GM19043 (cell line): Measurements from ENCODE around the gene GFY.

Experiments used
- ATAC-seq: cut with Tn5 transposase; IDR thresholded peaks from one replicate; pipeline ENCODE4 v1.9.1; 2021; ENCODE audit warnings: low read depth; ENCODE audit not compliant: unreplicated experiment

GFY gene

GRCh38 chr19:49427855-49428546 is 2.8 kb downstream of the GFY start:
- ATAC-seq = no peak

GRCh38 chr19:49428547-49429451 is 3.6 kb downstream of the GFY start:
- ATAC-seq = no peak

DNA sequence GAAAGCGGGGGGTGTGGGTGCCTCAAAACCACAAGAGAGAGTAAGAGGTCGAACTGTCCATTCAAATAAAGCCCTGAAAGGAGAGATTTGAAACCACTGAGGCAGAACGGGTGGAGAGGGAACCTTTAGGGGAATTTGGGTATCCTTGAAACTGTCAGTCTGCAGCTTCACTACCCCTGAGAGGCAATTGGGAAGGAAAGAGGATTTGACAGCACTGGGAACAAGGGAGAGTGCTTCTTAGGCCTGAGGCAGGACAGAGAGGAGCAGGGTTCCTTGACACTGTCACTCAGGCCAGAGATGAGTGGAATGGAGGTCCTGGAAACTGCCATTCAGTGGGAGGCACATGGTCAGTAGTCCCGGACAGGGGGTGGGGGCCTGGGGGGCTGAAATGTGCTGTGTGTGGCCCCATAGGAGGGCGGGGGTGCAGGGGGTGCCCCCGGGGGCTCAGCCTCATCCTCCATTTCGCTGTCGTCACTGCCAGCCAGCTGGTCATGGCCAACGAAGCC is 5.0 kb downstream of the GFY start:
- ATAC-seq = no peak

DNA sequence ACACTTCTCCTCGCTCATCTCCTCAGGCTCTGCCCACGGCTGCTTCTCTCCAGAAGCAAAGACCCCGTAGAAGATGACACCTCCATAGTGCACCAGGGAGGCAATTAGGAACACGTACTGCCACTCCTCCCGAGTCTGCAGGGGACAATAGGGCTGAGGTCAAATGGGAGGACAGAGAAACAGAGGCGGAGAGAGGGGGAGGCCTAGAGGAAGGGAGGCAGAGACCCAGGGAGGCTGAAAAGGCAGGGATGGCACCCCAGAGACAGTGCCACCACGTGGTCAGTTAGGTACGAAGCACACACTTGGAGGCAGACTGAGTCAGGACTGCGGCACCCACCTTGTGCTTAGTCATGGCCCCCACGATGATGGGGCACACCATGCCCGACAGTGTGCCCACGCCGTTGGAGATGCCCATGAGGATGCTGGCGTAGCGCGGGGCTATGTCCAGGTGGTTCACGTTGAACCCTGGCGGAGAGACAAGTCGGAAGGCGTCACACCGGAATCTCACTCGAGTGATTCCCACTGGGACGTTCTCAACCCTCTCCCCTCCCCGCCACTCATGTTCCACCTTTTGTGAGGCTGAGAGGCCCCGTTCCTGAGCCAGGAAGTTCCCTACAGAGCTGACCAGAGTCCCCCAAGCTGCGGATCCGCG is 5.6 kb downstream of the GFY start:
- ATAC-seq = no peak

DNA sequence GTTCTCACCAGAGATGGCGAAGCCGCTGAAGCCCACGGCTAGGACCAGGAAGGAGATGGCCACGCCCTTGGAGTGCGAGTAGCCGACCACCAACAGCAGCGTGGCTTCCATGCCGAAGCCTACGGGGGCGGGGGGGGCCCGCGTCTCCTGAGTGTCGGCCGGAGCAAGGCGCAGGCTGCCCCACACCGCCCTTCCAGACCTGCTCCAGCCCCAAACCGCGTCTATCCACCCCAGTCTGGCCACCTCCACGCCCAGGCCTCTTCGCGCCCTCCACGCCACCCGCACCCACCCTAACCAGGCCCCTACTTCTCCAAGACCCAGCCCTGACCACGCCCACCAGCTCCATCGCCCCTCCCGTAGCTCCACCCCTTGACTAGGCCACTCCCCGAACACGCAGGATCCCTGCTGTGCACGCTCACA is 6.2 kb downstream of the GFY start:
- ATAC-seq = no peak

- ATAC-seq = no peak
These were observed 7.2 kb downstream of the GFY start for GRCh38 chr19:49432141-49433073.

GRCh38 chr19:49433240-49433901 is 8.2 kb downstream of the GFY start:
- ATAC-seq = no peak

- ATAC-seq = no peak
These were observed 9.9 kb downstream of the GFY start for GRCh38 chr19:49434907-49435583.

DNA sequence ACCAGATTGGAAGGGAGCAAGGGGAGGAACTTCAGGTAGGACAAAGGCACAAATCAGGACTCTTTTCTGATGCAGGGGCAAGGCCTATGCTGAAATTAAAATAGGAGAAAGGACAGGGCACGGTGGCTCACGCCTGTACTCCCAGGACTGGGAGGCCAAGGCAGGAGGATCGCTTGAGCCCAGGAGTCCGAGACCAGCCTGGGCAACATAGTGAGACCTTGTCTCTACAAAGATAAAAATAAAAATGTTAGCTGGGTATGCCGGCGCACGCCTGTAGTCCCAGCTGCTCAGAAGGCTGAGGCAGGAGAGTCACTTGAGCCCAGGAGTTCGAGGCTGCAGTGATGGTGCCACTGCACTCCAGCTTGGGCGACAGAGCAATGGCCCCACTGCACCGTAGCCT is 10.5 kb downstream of the GFY start:
- no peak for ATAC-seq

DNA sequence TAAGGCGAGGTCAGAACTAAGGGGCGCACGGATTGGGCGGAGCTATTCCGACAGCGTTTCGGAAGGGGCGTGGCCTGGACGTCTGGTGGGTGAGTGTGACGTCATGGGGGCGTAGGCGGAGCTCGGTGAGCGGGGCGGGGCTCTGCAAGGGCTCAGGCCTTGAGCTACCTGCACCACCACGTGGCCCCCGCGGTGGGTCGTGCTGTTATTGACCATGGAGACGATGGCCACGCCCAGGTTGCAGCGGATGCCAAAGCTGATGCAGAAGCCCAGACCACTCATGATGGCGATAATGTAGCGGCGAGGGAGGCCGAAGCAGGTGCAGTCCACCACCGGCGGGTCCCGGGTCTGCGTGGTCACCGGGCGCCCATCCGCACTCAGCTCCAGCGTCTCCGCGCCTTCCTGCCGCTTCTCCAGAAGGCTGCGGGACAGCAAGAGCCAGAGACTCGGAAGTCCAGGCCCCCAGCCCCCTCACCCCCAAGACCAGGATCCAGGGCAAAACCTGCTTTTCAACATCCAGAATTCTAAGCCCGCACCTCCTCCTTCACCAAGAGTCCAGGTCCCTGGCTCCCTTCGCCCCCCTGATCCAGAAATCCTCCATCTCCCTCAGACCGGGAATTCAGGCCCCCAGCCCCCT is 11.3 kb downstream of the GFY start:
- no peak for ATAC-seq

GRCh38 chr19:49437231-49437630 is 12.0 kb downstream of the GFY start:
- no peak for ATAC-seq

GRCh38 chr19:49438261-49438660 is 13.1 kb downstream of the GFY start:
- ATAC-seq = no peak

DNA sequence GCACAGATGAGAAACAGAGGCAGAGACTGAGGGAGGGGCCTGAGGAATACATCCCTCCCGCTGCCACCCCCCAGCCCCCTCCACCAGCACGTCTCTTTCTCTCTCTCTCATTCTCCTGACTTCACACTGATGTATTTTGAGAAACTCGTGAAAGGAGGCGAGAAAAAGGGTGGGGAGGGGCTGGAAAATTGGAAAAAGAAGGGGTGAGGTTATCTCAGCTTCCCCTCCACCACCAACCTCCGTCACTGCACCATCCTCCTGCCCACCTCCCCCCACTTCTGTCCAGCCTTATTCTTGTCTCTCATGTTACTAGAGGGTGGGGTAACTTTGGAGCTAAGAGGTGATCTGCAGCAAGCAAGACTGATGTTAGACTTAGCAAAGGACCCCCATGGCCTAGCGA is 14.6 kb downstream of the GFY start:
- ATAC-seq = no peak

DNA sequence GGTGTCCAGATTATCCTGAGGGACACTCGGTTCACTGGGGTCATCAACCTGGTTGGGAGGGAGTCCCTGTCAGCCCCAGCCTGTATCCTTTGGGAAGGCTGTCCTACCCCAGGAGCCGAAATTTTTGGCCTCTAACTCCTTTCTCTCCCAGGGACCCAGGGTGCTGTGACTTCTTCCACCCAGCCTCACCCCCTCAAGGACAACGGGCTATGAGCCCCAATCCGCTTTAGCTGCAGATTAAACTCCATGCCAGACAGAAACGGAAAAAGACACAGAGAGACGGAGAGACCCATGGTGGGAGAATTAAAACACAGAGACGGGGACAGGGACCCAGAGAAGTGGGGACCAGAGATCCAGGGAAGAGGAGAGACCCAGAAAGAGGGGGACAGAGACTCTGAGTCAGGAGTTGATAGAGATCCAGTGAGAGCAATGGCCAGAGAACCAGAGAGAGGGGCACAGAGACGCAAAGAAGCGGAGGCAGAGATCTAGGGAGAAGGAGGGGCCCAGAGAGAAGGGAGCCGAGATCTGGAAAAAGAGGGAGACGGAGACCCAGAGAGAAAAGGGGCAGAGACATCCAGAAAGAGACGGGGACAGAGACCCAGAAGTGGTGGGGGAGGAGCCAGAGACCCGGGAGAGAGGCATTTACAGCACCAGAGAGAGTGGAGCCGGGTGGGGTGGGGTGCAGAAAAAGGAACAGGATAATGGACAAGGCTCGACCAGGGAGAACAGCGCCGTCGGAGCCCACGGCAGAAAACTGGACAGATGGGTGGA is 15.4 kb downstream of the GFY start:
- no peak for ATAC-seq

- ATAC-seq = no peak
These were observed 16.2 kb downstream of the GFY start, which contains the start of gene SLC17A7 for GRCh38 chr19:49441210-49441959. Gene SLC17A7, minus strand, starts transcription at chr19:49441527. Its CDS starts 148 bp downstream, at chr19:49441379.

DNA sequence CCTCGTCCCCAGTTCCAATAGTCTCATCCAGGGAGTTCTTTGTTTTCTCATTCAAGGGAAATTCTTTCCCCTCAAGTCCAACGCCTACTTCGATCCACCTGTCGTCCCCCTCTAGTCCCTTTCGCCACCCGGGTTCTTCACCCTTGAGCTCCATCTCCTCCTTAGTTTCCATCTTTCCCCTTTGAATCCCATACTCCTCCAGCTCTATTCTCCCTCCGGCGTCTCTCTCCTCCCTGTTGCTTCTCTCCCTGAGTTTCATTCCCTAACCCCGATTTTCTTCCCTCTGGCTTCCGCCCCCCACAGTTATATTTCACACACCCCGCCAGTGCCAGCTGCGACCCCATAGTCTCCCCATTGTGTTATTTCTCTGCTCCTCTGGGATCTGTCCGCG is 16.8 kb downstream of the GFY start:
- ATAC-seq = no peak

GRCh38 chr19:49442354-49442753 is 17.2 kb downstream of the GFY start:
- no peak for ATAC-seq
